Vagina (tissue), 2 donors: Measurements from ENCODE around the gene DNAL1. TPM values are rescaled to one million over a fixed set of nuclear protein-coding genes. Genes with fewer than 3 reads are reported as not detected.

Source experiments
- DNase-seq, 2 donors: peaks; one replicate each; pipeline ENCODE4 v3.0.0-alpha.2; 2017; ENCODE audit errors: extremely low spot score in 2 of 2
- H3K27ac ChIP-seq: fragments of 200-600 bp; sonication (generic); one replicate; pipeline ENCODE4 v1.5.1; 2019
- H3K27me3 ChIP-seq: fragments of 200-600 bp; sonication (generic); one replicate; pipeline ENCODE4 v1.5.1; 2019
- H3K36me3 ChIP-seq, 2 donors: fragments of 200-600 bp; sonication (generic); one replicate each; pipeline ENCODE4 v1.5.1; 2017 to 2019
- H3K4me1 ChIP-seq: fragments of 200-600 bp; sonication (generic); one replicate; pipeline ENCODE4 v1.5.1; 2019
- H3K4me3 ChIP-seq, 2 donors: fragments of 200-600 bp; sonication (generic); 1 replicate in 1 of 2; 2 replicates in 1 of 2; pipeline ENCODE4 v1.5.1; 2016 to 2019
- H3K9me3 ChIP-seq: fragments of 200-600 bp; sonication (generic); one replicate; pipeline ENCODE4 v1.5.1; 2019
- CTCF ChIP-seq, 3 experiments: fragments of 450-650 bp in 2 of 3; fragments of 200-600 bp in 1 of 3; sonication (generic) in 1 of 3; IDR thresholded peaks; one replicate each; pipeline ENCODE4 v1.5.1; 2017 to 2019; ENCODE audit warnings: antibody characterized with exemption in 3 of 3, mild to moderate bottlenecking in 2 of 3, moderate library complexity in 2 of 3
- POLR2A ChIP-seq, 2 donors: fragments of 450-650 bp; IDR thresholded peaks; one replicate each; pipeline ENCODE4 v1.6.1; 2017; ENCODE audit warnings: antibody characterized with exemption in 2 of 2, mild to moderate bottlenecking in 2 of 2, moderate library complexity in 2 of 2
- POLR2AphosphoS5 ChIP-seq, 2 donors: sonication (generic); formaldehyde crosslinking; IDR thresholded peaks; one replicate each; pipeline ENCODE4 v1.9.0; 2017; ENCODE audit warnings: antibody characterized with exemption in 2 of 2, mild to moderate bottlenecking in 2 of 2, low read depth in 1 of 2; ENCODE audit not compliant: insufficient read depth in 1 of 2
- intact Hi-C: fragments of 100-400 bp; cut with DNase I; formaldehyde crosslinking; loops from one replicate; pipeline ENCODE4 v1.15.1; 2023
- total RNA-seq: library from RNA; depleted of rRNA; stranded (reverse); fragments of >200 nt; gene quantifications from one replicate; pipeline ENCODE4 v1.2.3, GENCODE V29; 2016

The DNAL1 gene
- total RNA-seq, 1 donor from 2014 or later: 4.7 TPM

GRCh38 chr14:73610687-73611086, 34.1 kb upstream of the DNAL1 start:
- intact Hi-C loops: no loop called here
- H3K27ac ChIP-seq: no peak overlapping the region
- no peaks in the 10 kb centered on the region for H3K27me3 ChIP-seq
- H3K36me3 ChIP-seq: no peaks in the 10 kb centered on the region
- H3K4me1 ChIP-seq: peaks cover 4% of the 10 kb centered on the region
- TF ChIP-seq POLR2AphosphoS5 (IDR thresholded peaks at IDR 0.05; ENCODE audit: insufficient read depth in 1 of 2, low read depth in 1 of 2): no peak
- TF ChIP-seq POLR2A (IDR thresholded peaks at IDR 0.05): no peak
- no peak for TF ChIP-seq CTCF (IDR thresholded peaks at IDR 0.05)
- H3K9me3 ChIP-seq: no peaks in the 10 kb centered on the region
- no peak for DNase-seq
- H3K4me3 ChIP-seq: no peak overlapping the region

GRCh38 chr14:73612339-73613045, 32.3 kb upstream of the DNAL1 start, which contains the start of gene ACOT6:
TSS of gene ACOT6 (plus strand) at chr14:73612517. CDS start at chr14:73612572, 55 bp downstream.
- Histone ChIP-seq H3K4me1 (peaks cover 4% of the 10 kb centered on the region), H3K27ac (peak within 1 kb of the TSS; percentile 74), H3K36me3 (no peaks in the 10 kb centered on the region), H3K4me3 (peak within 1 kb of the TSS; percentile 55 to 63), H3K9me3 (no peaks in the 10 kb centered on the region), H3K27me3 (no peaks in the 10 kb centered on the region)
- no peak for DNase-seq
- peak in 1 of 2 donors; percentile 15 for TF ChIP-seq POLR2A (IDR thresholded peaks at IDR 0.05)
- TF ChIP-seq CTCF (IDR thresholded peaks at IDR 0.05): no peak
- TF ChIP-seq POLR2AphosphoS5 (IDR thresholded peaks at IDR 0.05; ENCODE audit: insufficient read depth in 1 of 2, low read depth in 1 of 2): peak in 1 of 2 donors; percentile 47
- intact Hi-C loops: no loop called here

GRCh38 chr14:73613046-73613383, 31.8 kb upstream of the DNAL1 start:
- Histone ChIP-seq H3K4me1 (peaks cover 4% of the 10 kb centered on the region), H3K27me3 (no peaks in the 10 kb centered on the region), H3K4me3 (peak overlapping the region; percentile 55 to 63), H3K9me3 (no peaks in the 10 kb centered on the region), H3K36me3 (no peaks in the 10 kb centered on the region), H3K27ac (peak overlapping the region; percentile 74)
- TF ChIP-seq CTCF (IDR thresholded peaks at IDR 0.05): no peak
- TF ChIP-seq POLR2AphosphoS5 (IDR thresholded peaks at IDR 0.05; ENCODE audit: insufficient read depth in 1 of 2, low read depth in 1 of 2): no peak
- TF ChIP-seq POLR2A (IDR thresholded peaks at IDR 0.05): no peak
- intact Hi-C loops: no loop called here
- no peak for DNase-seq

GRCh38 chr14:73613419-73613963, 31.3 kb upstream of the DNAL1 start:
- Histone ChIP-seq H3K4me3 (peak overlapping the region; percentile 55 to 63), H3K4me1 (peaks cover 4% of the 10 kb centered on the region), H3K27me3 (no peaks in the 10 kb centered on the region), H3K9me3 (no peaks in the 10 kb centered on the region), H3K36me3 (no peaks in the 10 kb centered on the region), H3K27ac (no peak overlapping the region)
- TF ChIP-seq CTCF (IDR thresholded peaks at IDR 0.05) (no peak), POLR2AphosphoS5 (IDR thresholded peaks at IDR 0.05; ENCODE audit: insufficient read depth in 1 of 2, low read depth in 1 of 2) (no peak), POLR2A (IDR thresholded peaks at IDR 0.05) (no peak)
- no peak for DNase-seq
- intact Hi-C loops: no loop called here

- no peak for DNase-seq
- H3K36me3 ChIP-seq: no peaks in the 10 kb centered on the region
- H3K4me1 ChIP-seq: peaks cover 4% of the 10 kb centered on the region
- intact Hi-C loops: no loop called here
- H3K27ac ChIP-seq: no peak overlapping the region
- TF ChIP-seq CTCF (IDR thresholded peaks at IDR 0.05) (no peak), POLR2AphosphoS5 (IDR thresholded peaks at IDR 0.05; ENCODE audit: insufficient read depth in 1 of 2, low read depth in 1 of 2) (no peak), POLR2A (IDR thresholded peaks at IDR 0.05) (no peak)
- no peaks in the 10 kb centered on the region for H3K27me3 ChIP-seq
- H3K9me3 ChIP-seq: no peaks in the 10 kb centered on the region
- H3K4me3 ChIP-seq: no peak overlapping the region
Observed at GRCh38 chr14:73616831-73617230, 28.0 kb upstream of the DNAL1 start.
